Progenitor cell of endocrine pancreas (in vitro differentiated cells): Measurements from ENCODE around the gene APBB1. TPM values are rescaled to one million over a fixed set of nuclear protein-coding genes. Genes with fewer than 3 reads are reported as not detected.

ENCODE experiments used
- DNase-seq: peaks from one replicate; pipeline ENCODE4 v3.0.0; 2021; ENCODE audit warnings: low spot score; ENCODE audit not compliant: unreplicated experiment
- H3K27ac Mint-ChIP-seq: 2 replicates; pipeline ENCODE4 v1.8.0; 2021; ENCODE audit warnings: mild to moderate bottlenecking, moderate library complexity, mixed read lengths
- H3K27me3 Mint-ChIP-seq: 2 replicates; pipeline ENCODE4 v1.8.0; 2021; ENCODE audit warnings: mixed read lengths
- H3K36me3 Mint-ChIP-seq: 2 replicates; pipeline ENCODE4 v1.8.0; 2022; ENCODE audit warnings: mixed read lengths; ENCODE audit not compliant: insufficient read depth
- H3K4me1 Mint-ChIP-seq: 2 replicates; pipeline ENCODE4 v1.8.0; 2021; ENCODE audit warnings: low read depth, mixed read lengths
- H3K4me3 Mint-ChIP-seq: 2 replicates; pipeline ENCODE4 v1.8.0; 2021; ENCODE audit warnings: low read depth, mild to moderate bottlenecking, moderate library complexity, mixed read lengths
- H3K9me3 Mint-ChIP-seq: 2 replicates; pipeline ENCODE4 v1.8.0; 2021; ENCODE audit warnings: low read depth, mixed read lengths
- CTCF ChIP-seq: fragments of 200-600 bp; sonication (generic); IDR thresholded peaks from one replicate; pipeline ENCODE4 v1.5.0; 2021; ENCODE audit warnings: antibody characterized with exemption, mild to moderate bottlenecking; ENCODE audit not compliant: unreplicated experiment
- total RNA-seq: library from RNA; stranded (reverse); gene quantifications from 2 replicates; pipeline ENCODE4 v1.2.1, GENCODE V29; 2021

APBB1 gene
- total RNA-seq, 1 donor from 2014 or later = 71.4 TPM

GRCh38 chr11:6443269-6444003 lies 24.5 kb upstream of the APBB1 start:
- Mint-ChIP-seq H3K4me1 (peaks cover 10% of the 10 kb centered on the region), H3K4me3 (no peak overlapping the region), H3K9me3 (no peaks in the 10 kb centered on the region), H3K36me3 (no peaks in the 10 kb centered on the region), H3K27ac (no peak overlapping the region), H3K27me3 (peaks cover 5% of the 10 kb centered on the region)
- no peak for DNase-seq
- peak; percentile 74 for TF ChIP-seq CTCF

- Mint-ChIP-seq H3K36me3 (no peaks in the 10 kb centered on the region), H3K4me1 (peaks cover 10% of the 10 kb centered on the region), H3K27me3 (peaks cover 5% of the 10 kb centered on the region), H3K27ac (no peak overlapping the region), H3K4me3 (no peak overlapping the region), H3K9me3 (no peaks in the 10 kb centered on the region)
- no peak for DNase-seq
- no peak for TF ChIP-seq CTCF
Measured at GRCh38 chr11:6442441-6442840, 23.5 kb upstream of the APBB1 start.

DNA sequence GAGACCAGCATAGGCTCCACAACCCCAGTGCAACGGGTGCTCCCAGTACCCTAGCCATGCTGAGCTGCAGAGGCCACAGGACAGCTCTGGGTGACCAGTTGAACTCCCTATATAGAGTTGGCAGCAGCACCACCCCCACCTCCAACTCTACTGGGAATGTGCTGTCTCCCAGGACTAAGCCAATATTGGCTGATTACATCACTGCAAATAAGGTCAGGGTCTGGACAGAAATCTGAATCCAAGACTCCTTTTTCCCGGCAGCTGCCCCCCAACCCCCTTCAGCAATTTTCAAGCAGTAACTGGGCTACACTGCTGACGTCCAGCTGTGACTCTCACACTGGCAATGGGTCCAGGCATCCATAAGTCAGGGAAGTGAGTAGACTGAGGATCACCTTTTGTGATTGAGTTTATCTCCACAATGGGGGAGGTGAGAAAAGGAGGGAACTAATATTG lies 22.0 kb upstream of the APBB1 start, which contains the start of gene HPX:
HPX (minus strand) TSS at position 82 of the 453 bp plus-strand sequence; CDS start at position 58, 24 bp downstream.
- Mint-ChIP-seq H3K4me1 (peaks cover 8% of the 10 kb centered on the region), H3K4me3 (no peak within 1 kb of the TSS), H3K36me3 (no peaks in the 10 kb centered on the region), H3K9me3 (no peaks in the 10 kb centered on the region), H3K27me3 (peaks cover 4% of the 10 kb centered on the region), H3K27ac (no peak within 1 kb of the TSS)
- no peak for DNase-seq
- TF ChIP-seq CTCF = no peak

DNA sequence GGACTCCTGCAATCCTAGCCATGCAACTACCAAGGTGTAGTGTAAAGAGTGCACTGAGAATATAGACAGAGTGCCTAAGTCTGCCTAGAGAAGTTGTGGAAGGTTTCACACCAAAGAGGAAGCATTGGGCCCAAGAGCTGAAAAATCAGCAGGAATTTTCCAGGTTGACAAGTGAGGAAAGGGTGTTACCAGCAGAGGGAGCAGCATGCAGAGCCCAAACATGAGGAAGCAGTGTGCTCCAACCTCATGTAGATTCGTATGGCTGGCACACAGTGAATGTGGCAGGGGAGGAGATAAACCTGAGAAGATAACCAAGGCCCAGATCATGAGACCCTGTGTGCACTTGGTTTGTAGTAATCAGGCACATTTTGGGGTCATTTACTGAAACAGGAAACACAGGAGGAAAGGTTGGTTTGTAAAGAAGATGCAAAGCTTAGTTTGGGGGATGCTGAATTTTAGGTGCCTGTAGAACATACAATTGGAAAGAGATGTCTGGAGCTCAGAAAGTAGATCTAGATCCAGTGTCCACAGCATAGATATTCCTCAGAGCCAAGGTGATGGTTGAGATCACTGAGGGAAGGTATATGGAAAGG lies 20.2 kb upstream of the APBB1 start:
- Mint-ChIP-seq H3K9me3 (no peaks in the 10 kb centered on the region), H3K4me3 (no peak overlapping the region), H3K4me1 (peaks cover 6% of the 10 kb centered on the region), H3K36me3 (no peaks in the 10 kb centered on the region), H3K27me3 (peaks cover 7% of the 10 kb centered on the region), H3K27ac (no peak overlapping the region)
- DNase-seq = peak; percentile 26
- TF ChIP-seq CTCF = peak; percentile 74

DNA sequence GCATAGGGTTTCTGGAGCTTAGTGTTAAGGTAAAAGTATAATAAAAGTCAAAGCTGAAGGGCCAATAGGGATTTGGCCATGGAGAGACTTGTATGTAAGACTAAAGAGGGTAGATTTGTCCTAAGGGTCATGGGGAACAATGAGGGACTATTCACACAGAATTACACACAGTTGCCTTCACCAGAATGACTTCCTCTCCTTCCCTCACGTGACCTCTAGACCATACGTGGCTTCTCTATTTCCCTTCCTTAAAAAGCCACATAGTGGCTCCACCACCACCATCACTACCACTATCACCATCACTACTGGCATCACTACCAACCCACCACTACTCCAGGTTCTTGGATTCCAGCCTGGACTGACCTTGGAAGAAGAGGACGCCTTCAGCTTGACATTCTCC lies 19.1 kb upstream of the APBB1 start:
- Mint-ChIP-seq H3K27ac (no peak overlapping the region), H3K4me1 (peaks cover 10% of the 10 kb centered on the region), H3K27me3 (peaks cover 16% of the 10 kb centered on the region), H3K4me3 (no peak overlapping the region), H3K9me3 (no peaks in the 10 kb centered on the region), H3K36me3 (no peaks in the 10 kb centered on the region)
- DNase-seq = no peak
- no peak for TF ChIP-seq CTCF
